Measurements from ENCODE around the gene TGFBR2.
"Not testable (repeated sequence)": the region's sequence is repeated elsewhere in the genome, so short reads cannot be mapped to it uniquely, and the experiment has no call there.

Gene TGFBR2

GRCh38 chr3:30619318-30619717 is 12.9 kb downstream of the TGFBR2 start:
- no peak for DNase-seq (ENCODE audit: low spot score)

- no peak for DNase-seq (ENCODE audit: low spot score)
Measured at GRCh38 chr3:30620402-30621360, 14.3 kb downstream of the TGFBR2 start.

- no peak for DNase-seq (ENCODE audit: low spot score)
Measured at GRCh38 chr3:30621576-30621975, 15.2 kb downstream of the TGFBR2 start.

- DNase-seq (ENCODE audit: low spot score), result no peak
Measured at GRCh38 chr3:30622047-30622545, 15.7 kb downstream of the TGFBR2 start.

GRCh38 chr3:30622790-30623189 is 16.4 kb downstream of the TGFBR2 start:
- DNase-seq (ENCODE audit: low spot score), result no peak

- DNase-seq (ENCODE audit: low spot score), result no peak
Measured at GRCh38 chr3:30623351-30623750, 16.9 kb downstream of the TGFBR2 start.

- not testable (repeated sequence) for DNase-seq (ENCODE audit: low spot score)
Measured at GRCh38 chr3:30624480-30624879, 18.1 kb downstream of the TGFBR2 start.

GRCh38 chr3:30625541-30626438 is 19.4 kb downstream of the TGFBR2 start:
- no peak for DNase-seq (ENCODE audit: low spot score)

- no peak for DNase-seq (ENCODE audit: low spot score)
Measured at GRCh38 chr3:30626443-30627180, 20.2 kb downstream of the TGFBR2 start.

- DNase-seq (ENCODE audit: low spot score), result no peak
Measured at GRCh38 chr3:30628205-30628900, 22.0 kb downstream of the TGFBR2 start.

GRCh38 chr3:30628901-30629590 is 22.6 kb downstream of the TGFBR2 start:
- peak; percentile 19 for DNase-seq (ENCODE audit: low spot score)

GRCh38 chr3:30629746-30630145 is 23.3 kb downstream of the TGFBR2 start:
- no peak for DNase-seq (ENCODE audit: low spot score)

GRCh38 chr3:30630238-30631030 is 24.0 kb downstream of the TGFBR2 start:
- no peak for DNase-seq (ENCODE audit: low spot score)

GRCh38 chr3:30631243-30631904 is 25.0 kb downstream of the TGFBR2 start:
- no peak for DNase-seq (ENCODE audit: low spot score)

- DNase-seq (ENCODE audit: low spot score), result no peak
Measured at GRCh38 chr3:30632065-30632464, 25.7 kb downstream of the TGFBR2 start.

- DNase-seq (ENCODE audit: low spot score), result no peak
Measured at GRCh38 chr3:30632521-30632920, 26.1 kb downstream of the TGFBR2 start.

GRCh38 chr3:30633718-30634117 is 27.3 kb downstream of the TGFBR2 start:
- DNase-seq (ENCODE audit: low spot score), result no peak

GRCh38 chr3:30634761-30635735 is 28.6 kb downstream of the TGFBR2 start:
- no peak for DNase-seq (ENCODE audit: low spot score)

Measured in iPS-NIHi11 (cell line).